ENCODE measurements around the gene SERPINA7. TPM values are rescaled to one million over a fixed set of nuclear protein-coding genes. Genes with fewer than 3 reads are reported as not detected.

Gene SERPINA7
- total RNA-seq, 1 experiment from 2014 or later, result not detected

GRCh38 chrX:106014119-106014775 lies 24.3 kb downstream of the SERPINA7 start:
- no peak for DNase-seq (ENCODE audit: low read depth, low spot score)
- no TSS peak for BruUV-seq (replicated peaks)

GRCh38 chrX:106009145-106009544 lies 29.4 kb downstream of the SERPINA7 start:
- Histone ChIP-seq H3K9ac (ENCODE audit: low read length) (no peak overlapping the region), H3K4me3 (replicated peaks in 1 of 2; ENCODE audit: low read depth in 1 of 2, low read length in 2 of 2) (no peak overlapping the region), H3K4me2 (ENCODE audit: low read length) (no peak overlapping the region), H3K79me2 (ENCODE audit: insufficient read depth, low read length) (no peaks in the 10 kb centered on the region), H3K9me3 (ENCODE audit: control insufficient read depth in 1 of 2, insufficient read depth in 1 of 2, low read depth in 1 of 2, low read length in 2 of 2) (no peaks in the 10 kb centered on the region), H3K4me1 (ENCODE audit: control insufficient read depth in 1 of 2, insufficient read depth in 2 of 2, low read length in 2 of 2) (no peaks in the 10 kb centered on the region), H4K20me1 (ENCODE audit: insufficient read depth) (no peaks in the 10 kb centered on the region), H2AFZ (ENCODE audit: low read depth, low read length, poor library complexity, severe bottlenecking) (no peak overlapping the region), H3K9me2 (ENCODE audit: insufficient read depth) (no peaks in the 10 kb centered on the region), H3K27me3 (ENCODE audit: insufficient read depth, low read length) (no peaks in the 10 kb centered on the region), H3K36me3 (ENCODE audit: control insufficient read depth in 1 of 2, insufficient read depth in 2 of 2, low read length in 2 of 2) (no peaks in the 10 kb centered on the region), H3K27ac (ENCODE audit: low read depth, low read length) (no peak overlapping the region)
- ChIA-PET RAD21 (ENCODE audit: low non-redundant PET in 1 of 2, low total read pairs in 2 of 2, uncharacterized antibody in 2 of 2, unreplicated experiment in 2 of 2) (no interaction called here), CTCF (no interaction called here), POLR2A (no interaction called here)
- DNase-seq (ENCODE audit: low read depth, low spot score) (no peak), ATAC-seq (no peak)
- TF ChIP-seq SRF (IDR thresholded peaks at IDR 0.05; ENCODE audit: low read depth), result no peak
- TF ChIP-seq TCF7L2 (IDR thresholded peaks at IDR 0.05; ENCODE audit: borderline replicate concordance, extremely low read depth, insufficient read depth, insufficient read length), result no peak
- no peak for TF ChIP-seq ATF3 (IDR thresholded peaks at IDR 0.05)
- TF ChIP-seq POLR2AphosphoS5 (IDR thresholded peaks at IDR 0.05; ENCODE audit: low read depth, low read length), result no peak
- TF ChIP-seq JUND (IDR thresholded peaks at IDR 0.05), result no peak
- TF ChIP-seq SP1 (IDR thresholded peaks at IDR 0.05; ENCODE audit: low read depth), result no peak
- no peak for TF ChIP-seq POLR2A (IDR thresholded peaks at IDR 0.05; ENCODE audit: borderline replicate concordance, extremely low read depth, insufficient read depth, insufficient read length)
- TF ChIP-seq CTCF (IDR thresholded peaks at IDR 0.05 in 2 of 3, conservative IDR thresholded peaks at IDR 0.05 in 1 of 3; ENCODE audit: borderline replicate concordance in 1 of 3, insufficient read depth in 1 of 3, low read depth in 2 of 3, low read length in 2 of 3), result no peak
- TF ChIP-seq ZBTB33 (IDR thresholded peaks at IDR 0.05; ENCODE audit: extremely low read depth, insufficient replicate concordance, low read length), result no peak
- TF ChIP-seq CEBPB (IDR thresholded peaks at IDR 0.05; ENCODE audit: low read depth), result no peak
- no peak for TF ChIP-seq CBX3 (IDR thresholded peaks at IDR 0.05; ENCODE audit: low read depth)
- no peak for TF ChIP-seq MAX (IDR thresholded peaks at IDR 0.05)
- TF ChIP-seq EZH2 (IDR thresholded peaks at IDR 0.05), result no peak
- no peak for TF ChIP-seq YY1 (IDR thresholded peaks at IDR 0.05; ENCODE audit: extremely low read depth, insufficient replicate concordance, low read depth, low read length)
- no TSS peak for BruUV-seq (replicated peaks)
- intact Hi-C loops (cut with micrococcal nuclease), result no loop called here

More at GRCh38 chrX:106014119-106014775, 24.3 kb downstream of the SERPINA7 start:
- H2AFZ ChIP-seq (ENCODE audit: low read depth, low read length, poor library complexity, severe bottlenecking), result no peak overlapping the region
- no peaks in the 10 kb centered on the region for H3K27me3 ChIP-seq (ENCODE audit: insufficient read depth, low read length)
- ChIA-PET RAD21 (ENCODE audit: low non-redundant PET in 1 of 2, low total read pairs in 2 of 2, uncharacterized antibody in 2 of 2, unreplicated experiment in 2 of 2) (no interaction called here), POLR2A (no interaction called here), CTCF (no interaction called here)
- no peaks in the 10 kb centered on the region for H3K4me1 ChIP-seq (ENCODE audit: control insufficient read depth in 1 of 2, insufficient read depth in 2 of 2, low read length in 2 of 2)
- H3K36me3 ChIP-seq (ENCODE audit: control insufficient read depth in 1 of 2, insufficient read depth in 2 of 2, low read length in 2 of 2), result no peaks in the 10 kb centered on the region
- H3K4me2 ChIP-seq (ENCODE audit: low read length), result no peak overlapping the region
- H3K9me2 ChIP-seq (ENCODE audit: insufficient read depth), result no peaks in the 10 kb centered on the region
- no peaks in the 10 kb centered on the region for H4K20me1 ChIP-seq (ENCODE audit: insufficient read depth)
- intact Hi-C loops (cut with micrococcal nuclease), result no loop called here
- ATAC-seq, result no peak
- H3K27ac ChIP-seq (ENCODE audit: low read depth, low read length), result no peak overlapping the region
- H3K79me2 ChIP-seq (ENCODE audit: insufficient read depth, low read length), result no peaks in the 10 kb centered on the region
- H3K9me3 ChIP-seq (ENCODE audit: control insufficient read depth in 1 of 2, insufficient read depth in 1 of 2, low read depth in 1 of 2, low read length in 2 of 2), result no peaks in the 10 kb centered on the region
- no peak overlapping the region for H3K9ac ChIP-seq (ENCODE audit: low read length)
- H3K4me3 ChIP-seq (replicated peaks in 1 of 2; ENCODE audit: low read depth in 1 of 2, low read length in 2 of 2), result no peak overlapping the region
- no peak for TF ChIP-seq ATF3 (IDR thresholded peaks at IDR 0.05)
- no peak for TF ChIP-seq RAD21 (IDR thresholded peaks at IDR 0.05; ENCODE audit: low read depth)
- TF ChIP-seq EGR1 (IDR thresholded peaks at IDR 0.05; ENCODE audit: low read depth), result no peak
